SJSA1 (cell line): ENCODE results near the gene ZNF615. TPM values are rescaled to one million over a fixed set of nuclear protein-coding genes. Genes with fewer than 3 reads are reported as not detected.
"Not testable (repeated sequence)": the region's sequence is repeated elsewhere in the genome, so short reads cannot be mapped to it uniquely, and the experiment has no call there.

Experiments used
- DNase-seq, 2 experiments: peaks; one replicate each; pipeline ENCODE4 v3.0.0-alpha.2; 2015 to 2020; ENCODE audit warnings: low spot score in 2 of 2, low read depth in 1 of 2
- H3K27ac ChIP-seq: fragments of 250-450 bp; sonication (Bioruptor Pico); 2 replicates; pipeline ENCODE4 v1.5.1; 2020; ENCODE audit warnings: mild to moderate bottlenecking, moderate library complexity
- H3K27me3 ChIP-seq: fragments of 250-450 bp; sonication (Bioruptor Pico); replicated peaks from 2 replicates; pipeline ENCODE4 v1.5.1; 2020; ENCODE audit warnings: mild to moderate bottlenecking, moderate library complexity
- H3K36me3 ChIP-seq: fragments of 250-450 bp; sonication (Bioruptor Pico); 2 replicates; pipeline ENCODE4 v1.5.1; 2020; ENCODE audit warnings: mild to moderate bottlenecking
- H3K4me1 ChIP-seq: fragments of 250-450 bp; sonication (Bioruptor Pico); replicated peaks from 2 replicates; pipeline ENCODE4 v1.6.1; 2021; ENCODE audit warnings: mild to moderate bottlenecking
- H3K4me3 ChIP-seq: fragments of 250-450 bp; sonication (Bioruptor Pico); 2 replicates; pipeline ENCODE4 v1.5.1; 2020; ENCODE audit warnings: mild to moderate bottlenecking
- H3K9me3 ChIP-seq: fragments of 250-450 bp; sonication (Bioruptor Pico); replicated peaks from 2 replicates; pipeline ENCODE4 v1.5.1; 2020; ENCODE audit warnings: mild to moderate bottlenecking
- total RNA-seq: library from RNA; depleted of rRNA; stranded (reverse); fragments of >200 nt; shearing (Covaris generic); gene quantifications from 2 replicates; pipeline ENCODE4 v1.2.3, GENCODE V29; 2014; rRNA removed

ZNF615 gene
- total RNA-seq, 1 experiment from 2014 or later, result 5.7 TPM

- no peak overlapping the region for H3K4me3 ChIP-seq
- H3K27me3 ChIP-seq, result no peaks in the 10 kb centered on the region
- H3K9me3 ChIP-seq, result peaks cover 32% of the 10 kb centered on the region
- peaks cover 40% of the 10 kb centered on the region for H3K36me3 ChIP-seq
- DNase-seq, result no peak
- H3K4me1 ChIP-seq, result no peaks in the 10 kb centered on the region
- H3K27ac ChIP-seq, result no peak overlapping the region
Observed at GRCh38 chr19:51970718-51971117, 37.3 kb downstream of the ZNF615 start.

GRCh38 chr19:51965583-51965982 is 42.4 kb downstream of the ZNF615 start:
- no peaks in the 10 kb centered on the region for H3K4me1 ChIP-seq
- peaks cover 35% of the 10 kb centered on the region for H3K36me3 ChIP-seq
- no peak for DNase-seq
- H3K9me3 ChIP-seq, result peaks cover 30% of the 10 kb centered on the region
- no peak overlapping the region for H3K4me3 ChIP-seq
- no peaks in the 10 kb centered on the region for H3K27me3 ChIP-seq
- no peak overlapping the region for H3K27ac ChIP-seq

GRCh38 chr19:51960621-51961233 is 47.3 kb downstream of the ZNF615 start:
- H3K4me1 ChIP-seq, H3K27me3 ChIP-seq, H3K27ac ChIP-seq, H3K4me3 ChIP-seq, DNase-seq: not testable (repeated sequence)
- Histone ChIP-seq H3K9me3 (peaks cover 23% of the 10 kb centered on the region), H3K36me3 (peaks cover 13% of the 10 kb centered on the region)

- Histone ChIP-seq H3K36me3 (peaks cover 4% of the 10 kb centered on the region; the same call in 1 of the 2 replicates), H3K27me3 (no peaks in the 10 kb centered on the region), H3K4me1 (no peaks in the 10 kb centered on the region), H3K4me3 (no peak overlapping the region), H3K9me3 (peaks cover 15% of the 10 kb centered on the region), H3K27ac (no peak overlapping the region)
- no peak for DNase-seq
Observed at GRCh38 chr19:51959791-51960190, 48.2 kb downstream of the ZNF615 start.

- not testable (repeated sequence) for H3K4me1 ChIP-seq, H3K36me3 ChIP-seq, H3K27ac ChIP-seq, H3K9me3 ChIP-seq, H3K4me3 ChIP-seq, H3K27me3 ChIP-seq, DNase-seq
Observed at GRCh38 chr19:51957846-51958245, 50.2 kb downstream of the ZNF615 start.

- no peak for DNase-seq
- Histone ChIP-seq H3K4me3 (no peak overlapping the region), H3K36me3 (peaks cover 16% of the 10 kb centered on the region), H3K27ac (no peak overlapping the region), H3K9me3 (peaks cover 14% of the 10 kb centered on the region), H3K27me3 (no peaks in the 10 kb centered on the region), H3K4me1 (no peaks in the 10 kb centered on the region)
Observed at GRCh38 chr19:51948975-51949374, 59.0 kb downstream of the ZNF615 start.

GRCh38 chr19:51946602-51947001 is 61.4 kb downstream of the ZNF615 start:
- H3K36me3 ChIP-seq, result peaks cover 35% of the 10 kb centered on the region
- H3K27me3 ChIP-seq, result no peaks in the 10 kb centered on the region
- H3K4me1 ChIP-seq, result no peaks in the 10 kb centered on the region
- H3K9me3 ChIP-seq, result peaks cover 20% of the 10 kb centered on the region
- H3K27ac ChIP-seq, result no peak overlapping the region
- DNase-seq, result no peak
- H3K4me3 ChIP-seq, result no peak overlapping the region

- Histone ChIP-seq H3K4me3 (no peak overlapping the region), H3K27ac (no peak overlapping the region), H3K9me3 (peaks cover 22% of the 10 kb centered on the region), H3K4me1 (no peaks in the 10 kb centered on the region), H3K36me3 (peaks cover 39% of the 10 kb centered on the region), H3K27me3 (no peaks in the 10 kb centered on the region)
- DNase-seq, result no peak
Observed at GRCh38 chr19:51944798-51945552, 63.0 kb downstream of the ZNF615 start.

Other genes starting within 250 kb of the ZNF615 start
- gene FPR2, start 247.0 kb downstream of the ZNF615 start, total RNA-seq, result not detected in 2 replicates
- not detected in 2 replicates for gene FPR3, start 213.1 kb downstream of the ZNF615 start, total RNA-seq
- gene ZNF577, start 120.3 kb downstream of the ZNF615 start, total RNA-seq, result 1.6 and 2.9 TPM in 2 replicates
- 3.5 and 4.8 TPM in 2 replicates for gene ZNF649, start 103.2 kb downstream of the ZNF615 start, total RNA-seq
- 2.1 and 2.6 TPM in 2 replicates for gene ZNF613, start 80.7 kb downstream of the ZNF615 start, total RNA-seq
- gene ZNF350, start 21.4 kb downstream of the ZNF615 start, total RNA-seq, result 2.9 and 11.9 TPM in 2 replicates
- gene ZNF614, start 20.2 kb upstream of the ZNF615 start, total RNA-seq, result 4.9 and 10.6 TPM in 2 replicates
- 4.8 and 5.1 TPM in 2 replicates for gene ZNF432, start 40.6 kb upstream of the ZNF615 start, total RNA-seq
- gene ZNF841, start 87.6 kb upstream of the ZNF615 start, total RNA-seq, result 7.6 and 13.6 TPM in 2 replicates
- gene ZNF616, start 131.7 kb upstream of the ZNF615 start, total RNA-seq, result 4.6 and 7.7 TPM in 2 replicates
- gene ZNF836, start 163.4 kb upstream of the ZNF615 start, total RNA-seq, result 4.3 and 5.9 TPM in 2 replicates
- 245 and 250 TPM in 2 replicates for gene PPP2R1A, start 181.8 kb upstream of the ZNF615 start, total RNA-seq